Keratinocyte (primary cell): Measurements from ENCODE around the gene RNF125.

ENCODE experiments used
- CTCF ChIP-seq, 3 experiments: IDR thresholded peaks in 1 of 3; conservative IDR thresholded peaks in 1 of 3; optimal IDR thresholded peaks in 1 of 3; 2 replicates in 2 of 3; 3 replicates in 1 of 3; pipeline versions ENCODE3 to v1.5.1; 2011; ENCODE audit warnings: low read length in 3 of 3, mild to moderate bottlenecking in 3 of 3, moderate library complexity in 2 of 3, control low read depth in 1 of 3, inconsistent platforms in 1 of 3; ENCODE audit not compliant: insufficient read depth in 2 of 3; ENCODE audit errors: extremely low read depth in 1 of 3
- EZH2 ChIP-seq: IDR thresholded peaks from one replicate; pipeline ENCODE4 v1.6.1; 2012; ENCODE audit warnings: inconsistent platforms, mild to moderate bottlenecking, low read length, moderate library complexity

- TF ChIP-seq CTCF (optimal IDR thresholded peaks at IDR 0.05 in 1 of 3, IDR thresholded peaks at IDR 0.05 in 1 of 3, conservative IDR thresholded peaks at IDR 0.05 in 1 of 3; ENCODE audit: extremely low read depth in 1 of 3, insufficient read depth in 2 of 3, low read length in 3 of 3) (no peak), EZH2 (no peak)
These were observed 85.9 kb downstream of the RNF125 start for GRCh38 chr18:32104516-32104915.
